Measurements from ENCODE around the gene TLL2. TPM values are rescaled to one million over a fixed set of nuclear protein-coding genes. Genes with fewer than 3 reads are reported as not detected.
A peak's percentile ranks its signal among the peaks of the same experiment; 100 is the strongest.

TLL2 gene
- total and polyA plus RNA-seq, 2 experiments from 2014 or later = 2.6 to 3.0 TPM

GRCh38 chr10:96497391-96497790 is 16.3 kb downstream of the TLL2 start:
- H3K27me3 ChIP-seq (ENCODE audit: insufficient read depth) = no peaks in the 10 kb centered on the region
- no peaks in the 10 kb centered on the region for H3K79me2 ChIP-seq (replicated peaks; ENCODE audit: insufficient read depth)
- DNase-seq (ENCODE audit: low spot score) (peak; percentile 11), ATAC-seq (no peak; the same call in 2 of the 3 replicates)
- Mint-ChIP-seq H3K36me3 (ENCODE audit: low read depth) (no peaks in the 10 kb centered on the region), H3K4me3 (no peak overlapping the region), H3K4me1 (peaks cover 8% of the 10 kb centered on the region), H3K27ac (no peak overlapping the region), H3K27me3 (ENCODE audit: insufficient read depth, low read depth, poor library complexity) (peaks cover 9% of the 10 kb centered on the region), H3K9me3 (no peaks in the 10 kb centered on the region)
- H2AFZ ChIP-seq = no peak overlapping the region
- H3K27ac ChIP-seq (ENCODE audit: low read depth) = no peak overlapping the region
- H3K36me3 ChIP-seq (ENCODE audit: insufficient read depth) = no peaks in the 10 kb centered on the region
- no peaks in the 10 kb centered on the region for H3F3A ChIP-seq (replicated peaks; ENCODE audit: low read depth)
- H3K4me1 ChIP-seq (ENCODE audit: insufficient read depth) = no peaks in the 10 kb centered on the region
- no peak for TF ChIP-seq POLR2AphosphoS5 (IDR thresholded peaks at IDR 0.05; ENCODE audit: low read depth)
- no peak for TF ChIP-seq CTCF (conservative IDR thresholded peaks at IDR 0.05; ENCODE audit: low read depth in 2 of 2)
- TF ChIP-seq ETS1 (IDR thresholded peaks at IDR 0.05) = no peak
- no peak for TF ChIP-seq STAT1 (IDR thresholded peaks at IDR 0.05; ENCODE audit: unreplicated experiment)
- no peak for TF ChIP-seq REST (IDR thresholded peaks at IDR 0.05; ENCODE audit: unreplicated experiment)
- no peak for TF ChIP-seq ZNF114 (CRISPR knock-in tag; IDR thresholded peaks at IDR 0.05)
- TF ChIP-seq ZNF331 (CRISPR knock-in tag; IDR thresholded peaks at IDR 0.05; ENCODE audit: low read depth) = no peak
- no peak for TF ChIP-seq EZH2phosphoT487 (IDR thresholded peaks at IDR 0.05; ENCODE audit: unreplicated experiment)
- no peak for TF ChIP-seq JUNB (IDR thresholded peaks at IDR 0.05; ENCODE audit: unreplicated experiment)
- no peak for TF ChIP-seq CREB1 (CRISPR knock-in tag; IDR thresholded peaks at IDR 0.05; ENCODE audit: low read depth)
- TF ChIP-seq EZH2 (IDR thresholded peaks at IDR 0.05; ENCODE audit: low read depth, unreplicated experiment) = no peak
- TF ChIP-seq ZNF462 (CRISPR knock-in tag; IDR thresholded peaks at IDR 0.05) = no peak
- TF ChIP-seq NANOG (IDR thresholded peaks at IDR 0.05; ENCODE audit: borderline replicate concordance) = no peak
- H3K4me3 ChIP-seq = no peak overlapping the region
- H3K9me2 ChIP-seq (ENCODE audit: insufficient read depth) = no peaks in the 10 kb centered on the region; the same call in 1 of the 2 replicates
- H3K4me2 ChIP-seq = no peak overlapping the region
- no peaks in the 10 kb centered on the region for H4K20me1 ChIP-seq (replicated peaks; ENCODE audit: insufficient read depth)
